Liver (tissue), 9 donors: Measurements from ENCODE around the gene TMEM132E. TPM values are rescaled to one million over a fixed set of nuclear protein-coding genes. Genes with fewer than 3 reads are reported as not detected.

Experiments used
- DNase-seq: peaks from one replicate; pipeline ENCODE4 v3.0.0-alpha.2; 2017; ENCODE audit warnings: low spot score
- H3K27ac ChIP-seq, 2 donors: one replicate each; pipeline ENCODE4 v1.7.0; 2013; ENCODE audit warnings: inconsistent platforms in 2 of 2, low read length in 2 of 2, control low read depth in 1 of 2, low read depth in 1 of 2, mild to moderate bottlenecking in 1 of 2
- H3K27me3 ChIP-seq, 4 donors: one replicate each; pipeline versions ENCODE4 v1.6.1 to v1.7.0; 2013; ENCODE audit warnings: low read length in 3 of 4, inconsistent platforms in 1 of 4, mild to moderate bottlenecking in 1 of 4, moderate library complexity in 1 of 4; ENCODE audit not compliant: control insufficient read depth in 4 of 4, insufficient read depth in 4 of 4
- H3K36me3 ChIP-seq, 4 donors: one replicate each; pipeline versions ENCODE4 v1.6.1 to v1.7.0; 2013; ENCODE audit warnings: low read length in 3 of 4, mild to moderate bottlenecking in 3 of 4, low read depth in 1 of 4, moderate library complexity in 1 of 4; ENCODE audit not compliant: control insufficient read depth in 4 of 4, insufficient read depth in 3 of 4
- H3K4me1 ChIP-seq, 4 donors: one replicate each; pipeline versions ENCODE4 v1.6.1 to v1.7.0; 2013; ENCODE audit warnings: low read length in 3 of 4, mild to moderate bottlenecking in 3 of 4, moderate library complexity in 1 of 4; ENCODE audit not compliant: control insufficient read depth in 4 of 4, insufficient read depth in 4 of 4
- H3K4me3 ChIP-seq, 3 donors: one replicate each; pipeline versions ENCODE4 v1.6.1 to v1.7.0; 2013; ENCODE audit warnings: low read length in 3 of 3, control low read depth in 1 of 3, low read depth in 1 of 3, mild to moderate bottlenecking in 1 of 3
- H3K9ac ChIP-seq, 2 donors: one replicate each; pipeline ENCODE4 v1.7.0; 2013; ENCODE audit warnings: low read length in 2 of 2, mild to moderate bottlenecking in 2 of 2, moderate library complexity in 2 of 2, control low read depth in 1 of 2, low read depth in 1 of 2
- H3K9me3 ChIP-seq, 4 donors: one replicate each; pipeline versions ENCODE4 v1.6.1 to v1.7.0; 2013; ENCODE audit warnings: low read length in 3 of 4; ENCODE audit not compliant: control insufficient read depth in 4 of 4
- EGR1 ChIP-seq, 2 donors: IDR thresholded peaks; 2 replicates each; pipeline ENCODE4 v1.6.1; 2016 to 2018; ENCODE audit warnings: antibody characterized with exemption in 2 of 2, low read depth in 2 of 2
- FOXA2 ChIP-seq: IDR thresholded peaks from 2 replicates; pipeline ENCODE4 v1.6.1; 2016; ENCODE audit warnings: antibody characterized with exemption
- GABPA ChIP-seq, 2 donors: IDR thresholded peaks in 1 of 2; conservative IDR thresholded peaks in 1 of 2; 2 replicates each; pipeline ENCODE4 v1.6.1; 2016; ENCODE audit warnings: antibody characterized with exemption in 2 of 2, mild to moderate bottlenecking in 1 of 2, moderate library complexity in 1 of 2
- HNF4A ChIP-seq, 2 donors: conservative IDR thresholded peaks; 2 replicates each; pipeline ENCODE4 v1.6.1; 2016; ENCODE audit warnings: antibody characterized with exemption in 2 of 2, mild to moderate bottlenecking in 2 of 2
- HNF4G ChIP-seq: IDR thresholded peaks from 2 replicates; pipeline ENCODE4 v1.6.1; 2016; ENCODE audit warnings: antibody characterized with exemption
- RAD21 ChIP-seq, 2 donors: IDR thresholded peaks; 2 replicates each; pipeline ENCODE4 v1.6.1; 2016; ENCODE audit warnings: antibody characterized with exemption in 2 of 2, mild to moderate bottlenecking in 2 of 2
- RXRA ChIP-seq, 2 donors: IDR thresholded peaks; 2 replicates each; pipeline ENCODE4 v1.6.1; 2017 to 2018; ENCODE audit warnings: antibody characterized with exemption in 2 of 2, mild to moderate bottlenecking in 1 of 2
- SP1 ChIP-seq: IDR thresholded peaks from 2 replicates; pipeline ENCODE4 v1.6.1; 2018; ENCODE audit warnings: antibody characterized with exemption, mild to moderate bottlenecking
- TAF1 ChIP-seq: conservative IDR thresholded peaks from 2 replicates; pipeline ENCODE4 v1.6.1; 2016; ENCODE audit warnings: antibody characterized with exemption, mild to moderate bottlenecking
- YY1 ChIP-seq: IDR thresholded peaks from 2 replicates; pipeline ENCODE4 v1.6.1; 2016; ENCODE audit warnings: antibody characterized with exemption, mild to moderate bottlenecking
- WGBS: extraction: QIAGEN DNeasy Blood & Tissue Kit; methylation state at CpG from one replicate; pipeline ENCODE4 v1.1.7; 2013; 5-methylcytosine and 5-hydroxymethylcytosine counted together
- polyA plus RNA-seq, 2 donors: library from polyadenylated mRNA; stranded (reverse) in 1 of 2; unstranded in 1 of 2; fragments of 200-250 nt in 1 of 2; fragments of >200 nt in 1 of 2; fragmentation: Nextera tagmentation in 1 of 2; extraction: Ambion mirVana in 1 of 2; gene quantifications; one replicate each; pipeline versions ENCODE4 v1.2.1 to v1.2.3, GENCODE V29; 2013 to 2015
- total RNA-seq, 2 donors: library from RNA; depleted of rRNA; stranded (reverse); fragments of >200 nt; gene quantifications; one replicate each; pipeline ENCODE4 v1.2.3, GENCODE V29; 2014
- TF ChIP-seq, protein P1 (sequence below): IDR thresholded peaks from 2 replicates; pipeline ENCODE4 v1.6.1; 2016; ENCODE audit warnings: antibody characterized with exemption, mild to moderate bottlenecking
- TF ChIP-seq, protein P2 (sequence below): IDR thresholded peaks from 2 replicates; pipeline ENCODE4 v1.6.1; 2016; ENCODE audit warnings: antibody characterized with exemption
- TF ChIP-seq, protein P3 (sequence below): IDR thresholded peaks from 2 replicates; pipeline ENCODE4 v1.6.1; 2016; ENCODE audit warnings: antibody characterized with exemption
- donor health status: healthy.
- donor health status: healthy.
- donor health status: healthy.
- donor health status: healthy.
- donor health status: healthy.

Gene TMEM132E
- total and polyA plus RNA-seq, 4 donors, result 0.25 to 1.2 (median 0.46) TPM; not detected in 1

GRCh38 chr17:34556384-34556783, 23.0 kb upstream of the TMEM132E start:
- Histone ChIP-seq H3K27me3 (peaks cover 0 to 2% (median 0%) of the 10 kb centered on the region in 4 donors), H3K9me3 (no peaks in the 10 kb centered on the region), H3K36me3 (no peaks in the 10 kb centered on the region), H3K27ac (no peak overlapping the region), H3K4me1 (no peaks in the 10 kb centered on the region), H3K4me3 (no peak overlapping the region), H3K9ac (no peak overlapping the region)
- DNase-seq, result no peak
- TF ChIP-seq RAD21 (IDR thresholded peaks at IDR 0.05) (no peak), EGR1 (IDR thresholded peaks at IDR 0.05; ENCODE audit: low read depth in 2 of 2) (no peak)
- TF ChIP-seq, protein P1, sequence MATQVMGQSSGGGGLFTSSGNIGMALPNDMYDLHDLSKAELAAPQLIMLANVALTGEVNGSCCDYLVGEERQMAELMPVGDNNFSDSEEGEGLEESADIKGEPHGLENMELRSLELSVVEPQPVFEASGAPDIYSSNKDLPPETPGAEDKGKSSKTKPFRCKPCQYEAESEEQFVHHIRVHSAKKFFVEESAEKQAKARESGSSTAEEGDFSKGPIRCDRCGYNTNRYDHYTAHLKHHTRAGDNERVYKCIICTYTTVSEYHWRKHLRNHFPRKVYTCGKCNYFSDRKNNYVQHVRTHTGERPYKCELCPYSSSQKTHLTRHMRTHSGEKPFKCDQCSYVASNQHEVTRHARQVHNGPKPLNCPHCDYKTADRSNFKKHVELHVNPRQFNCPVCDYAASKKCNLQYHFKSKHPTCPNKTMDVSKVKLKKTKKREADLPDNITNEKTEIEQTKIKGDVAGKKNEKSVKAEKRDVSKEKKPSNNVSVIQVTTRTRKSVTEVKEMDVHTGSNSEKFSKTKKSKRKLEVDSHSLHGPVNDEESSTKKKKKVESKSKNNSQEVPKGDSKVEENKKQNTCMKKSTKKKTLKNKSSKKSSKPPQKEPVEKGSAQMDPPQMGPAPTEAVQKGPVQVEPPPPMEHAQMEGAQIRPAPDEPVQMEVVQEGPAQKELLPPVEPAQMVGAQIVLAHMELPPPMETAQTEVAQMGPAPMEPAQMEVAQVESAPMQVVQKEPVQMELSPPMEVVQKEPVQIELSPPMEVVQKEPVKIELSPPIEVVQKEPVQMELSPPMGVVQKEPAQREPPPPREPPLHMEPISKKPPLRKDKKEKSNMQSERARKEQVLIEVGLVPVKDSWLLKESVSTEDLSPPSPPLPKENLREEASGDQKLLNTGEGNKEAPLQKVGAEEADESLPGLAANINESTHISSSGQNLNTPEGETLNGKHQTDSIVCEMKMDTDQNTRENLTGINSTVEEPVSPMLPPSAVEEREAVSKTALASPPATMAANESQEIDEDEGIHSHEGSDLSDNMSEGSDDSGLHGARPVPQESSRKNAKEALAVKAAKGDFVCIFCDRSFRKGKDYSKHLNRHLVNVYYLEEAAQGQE, result peak; percentile 96
- WGBS, result 22% methylated on average over 4 of the region's 4 CpGs

DNA sequence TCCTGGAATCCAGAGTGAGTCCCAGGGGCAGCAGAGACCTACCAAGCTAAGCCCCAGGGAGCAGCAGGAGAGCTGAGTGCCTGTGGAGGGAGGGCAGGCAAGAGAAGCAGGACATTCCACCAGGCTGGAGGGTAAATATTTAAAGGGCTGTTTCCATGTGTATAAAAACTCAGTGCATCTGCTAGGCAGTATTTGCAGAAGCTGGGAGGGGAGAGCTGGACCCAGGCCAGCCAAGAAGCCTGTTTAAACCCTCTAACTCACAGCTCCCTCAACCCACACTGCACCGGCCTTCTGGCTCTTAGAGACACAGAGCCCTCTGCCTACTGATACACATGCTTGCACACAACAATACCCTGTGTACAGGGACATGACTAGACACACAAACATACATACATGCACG, 22.5 kb upstream of the TMEM132E start:
- TF ChIP-seq, protein P1, result no peak
- no peak for TF ChIP-seq RXRA (IDR thresholded peaks at IDR 0.05)
- no peak for TF ChIP-seq TAF1
- TF ChIP-seq GABPA (IDR thresholded peaks at IDR 0.05 in 1 of 2, conservative IDR thresholded peaks at IDR 0.05 in 1 of 2), result no peak
- TF ChIP-seq RAD21 (IDR thresholded peaks at IDR 0.05), result no peak
- no peak for TF ChIP-seq HNF4A (conservative IDR thresholded peaks at IDR 0.05)
- TF ChIP-seq, protein P2, sequence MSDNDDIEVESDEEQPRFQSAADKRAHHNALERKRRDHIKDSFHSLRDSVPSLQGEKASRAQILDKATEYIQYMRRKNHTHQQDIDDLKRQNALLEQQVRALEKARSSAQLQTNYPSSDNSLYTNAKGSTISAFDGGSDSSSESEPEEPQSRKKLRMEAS, result no peak
- TF ChIP-seq FOXA2, result no peak
- DNase-seq, result no peak
- no peaks in the 10 kb centered on the region for H3K36me3 ChIP-seq
- H3K9me3 ChIP-seq, result no peaks in the 10 kb centered on the region
- H3K4me3 ChIP-seq, result no peak overlapping the region
- H3K4me1 ChIP-seq, result no peaks in the 10 kb centered on the region
- WGBS, result 68% methylated on average over 2 of the region's 2 CpGs
- no peak overlapping the region for H3K27ac ChIP-seq
- H3K27me3 ChIP-seq, result peaks cover 0 to 2% (median 0%) of the 10 kb centered on the region in 4 donors
- H3K9ac ChIP-seq, result no peak overlapping the region

DNA sequence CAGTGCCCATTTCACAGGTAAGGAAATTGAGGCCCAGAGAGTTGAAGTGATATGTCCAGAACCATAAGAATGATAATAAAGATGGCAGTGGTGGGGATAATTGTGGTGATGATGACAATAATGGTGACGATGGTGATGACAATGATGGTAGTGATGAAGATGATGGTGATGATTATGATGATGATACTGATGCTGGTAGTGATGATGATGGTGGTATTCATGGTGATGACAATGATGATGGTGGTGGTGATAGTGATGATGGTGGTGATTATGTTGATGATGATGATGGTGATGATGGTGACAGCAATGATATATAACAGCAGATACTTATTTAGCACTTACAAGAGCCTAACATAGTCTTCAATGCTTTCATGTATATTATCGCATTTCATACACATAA, 18.1 kb upstream of the TMEM132E start:
- Histone ChIP-seq H3K9me3 (no peaks in the 10 kb centered on the region), H3K27ac (no peak overlapping the region), H3K9ac (no peak overlapping the region), H3K27me3 (peaks cover 0 to 6% (median under 1%) of the 10 kb centered on the region in 4 donors), H3K36me3 (no peaks in the 10 kb centered on the region), H3K4me1 (no peaks in the 10 kb centered on the region), H3K4me3 (no peak overlapping the region)
- no peak for DNase-seq
- TF ChIP-seq HNF4G, result no peak
- no peak for TF ChIP-seq EGR1 (IDR thresholded peaks at IDR 0.05; ENCODE audit: low read depth in 2 of 2)
- TF ChIP-seq SP1, result no peak
- no peak for TF ChIP-seq YY1
- TF ChIP-seq, protein P3, sequence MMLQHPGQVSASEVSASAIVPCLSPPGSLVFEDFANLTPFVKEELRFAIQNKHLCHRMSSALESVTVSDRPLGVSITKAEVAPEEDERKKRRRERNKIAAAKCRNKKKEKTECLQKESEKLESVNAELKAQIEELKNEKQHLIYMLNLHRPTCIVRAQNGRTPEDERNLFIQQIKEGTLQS, result no peak
- WGBS, result 68% methylated on average over 2 of the region's 2 CpGs
